PFSK-1 (cell line): ENCODE data around the gene CLDN14.

Experiments
- REST ChIP-seq, 2 experiments: IDR thresholded peaks; 2 replicates each; pipeline versions ENCODE4 v1.6.1 to v1.8.0; 2011 to 2012; ENCODE audit warnings: low read depth in 2 of 2, low read length in 2 of 2, control low read depth in 1 of 2, inconsistent platforms in 1 of 2, mild to moderate bottlenecking in 1 of 2, moderate library complexity in 1 of 2; ENCODE audit not compliant: insufficient read depth in 1 of 2
- TAF1 ChIP-seq: IDR thresholded peaks from 2 replicates; pipeline ENCODE4 v1.6.1; 2012; ENCODE audit warnings: low read length, control low read depth, borderline replicate concordance; ENCODE audit not compliant: insufficient read depth

DNA sequence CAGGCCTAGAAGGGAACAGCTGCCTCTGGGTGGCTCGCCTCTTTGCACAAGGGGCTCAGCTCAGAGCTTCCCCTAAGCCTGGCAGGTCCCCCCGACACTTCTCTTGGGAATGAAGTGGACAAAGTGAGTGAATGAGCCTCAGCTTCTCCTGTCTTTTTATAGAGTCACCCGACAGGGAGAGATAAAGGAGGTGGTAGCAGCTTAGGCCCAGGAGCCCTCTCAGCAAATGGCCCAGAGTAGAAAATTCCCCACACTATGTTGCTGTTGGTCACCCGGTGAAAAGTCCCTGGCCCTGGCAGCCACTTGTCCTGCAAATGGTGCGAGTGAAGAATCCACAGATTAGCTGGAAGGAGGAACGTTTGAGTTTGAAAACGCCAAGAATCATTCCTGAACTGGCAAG, 2.4 kb downstream of the CLDN14 start:
- TF ChIP-seq REST (IDR thresholded peaks at IDR 0.05; ENCODE audit: insufficient read depth in 1 of 2, low read depth in 2 of 2, low read length in 2 of 2) (no peak), TAF1 (no peak)
